GM19463 (cell line): ENCODE results near the gene LCP1.
"Not testable (repeated sequence)": the region's sequence is repeated elsewhere in the genome, so short reads cannot be mapped to it uniquely, and the experiment has no call there.

ENCODE experiments used
- ATAC-seq: cut with Tn5 transposase; IDR thresholded peaks from one replicate; pipeline ENCODE4 v1.9.1; 2021; ENCODE audit warnings: mild to moderate bottlenecking, moderate library complexity; ENCODE audit not compliant: unreplicated experiment

LCP1 gene, protein sequence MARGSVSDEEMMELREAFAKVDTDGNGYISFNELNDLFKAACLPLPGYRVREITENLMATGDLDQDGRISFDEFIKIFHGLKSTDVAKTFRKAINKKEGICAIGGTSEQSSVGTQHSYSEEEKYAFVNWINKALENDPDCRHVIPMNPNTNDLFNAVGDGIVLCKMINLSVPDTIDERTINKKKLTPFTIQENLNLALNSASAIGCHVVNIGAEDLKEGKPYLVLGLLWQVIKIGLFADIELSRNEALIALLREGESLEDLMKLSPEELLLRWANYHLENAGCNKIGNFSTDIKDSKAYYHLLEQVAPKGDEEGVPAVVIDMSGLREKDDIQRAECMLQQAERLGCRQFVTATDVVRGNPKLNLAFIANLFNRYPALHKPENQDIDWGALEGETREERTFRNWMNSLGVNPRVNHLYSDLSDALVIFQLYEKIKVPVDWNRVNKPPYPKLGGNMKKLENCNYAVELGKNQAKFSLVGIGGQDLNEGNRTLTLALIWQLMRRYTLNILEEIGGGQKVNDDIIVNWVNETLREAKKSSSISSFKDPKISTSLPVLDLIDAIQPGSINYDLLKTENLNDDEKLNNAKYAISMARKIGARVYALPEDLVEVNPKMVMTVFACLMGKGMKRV

DNA sequence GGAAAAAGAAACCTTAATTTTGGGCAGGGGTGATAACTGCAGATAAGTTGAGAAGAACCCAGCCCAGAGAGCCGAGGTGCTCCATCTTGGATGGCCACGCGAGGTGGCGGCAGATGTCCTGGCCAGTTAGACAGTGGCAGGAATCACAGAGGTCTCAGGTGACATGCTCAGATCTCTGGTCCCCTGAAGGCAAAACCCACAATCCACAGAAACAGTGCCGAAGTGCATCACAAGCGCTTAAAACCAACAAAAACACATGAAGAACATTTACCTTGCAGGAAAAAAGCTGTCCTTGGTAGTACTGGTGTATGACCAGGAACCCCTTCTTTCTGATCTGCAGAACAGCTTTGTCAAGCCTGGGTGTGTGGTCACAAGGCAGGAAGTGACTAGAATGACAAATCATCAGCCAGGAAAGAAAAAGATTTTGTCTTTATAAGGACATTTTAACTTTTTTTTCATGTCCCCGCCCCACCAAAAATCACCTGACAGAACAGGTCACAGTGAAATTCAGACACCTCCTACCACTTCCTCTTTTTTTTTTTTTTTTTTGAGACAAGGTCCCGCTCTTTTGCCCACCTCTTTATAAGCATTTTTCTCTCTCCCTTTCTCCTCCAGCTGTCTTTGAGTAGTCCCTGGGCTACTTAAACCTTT is at the start of gene LCP1:
LCP1 (minus strand) TSS at position 338 of the 651 bp plus-strand sequence. CDS start 22,515 bp downstream, outside the sequence.
- peak; percentile 56 for ATAC-seq

DNA sequence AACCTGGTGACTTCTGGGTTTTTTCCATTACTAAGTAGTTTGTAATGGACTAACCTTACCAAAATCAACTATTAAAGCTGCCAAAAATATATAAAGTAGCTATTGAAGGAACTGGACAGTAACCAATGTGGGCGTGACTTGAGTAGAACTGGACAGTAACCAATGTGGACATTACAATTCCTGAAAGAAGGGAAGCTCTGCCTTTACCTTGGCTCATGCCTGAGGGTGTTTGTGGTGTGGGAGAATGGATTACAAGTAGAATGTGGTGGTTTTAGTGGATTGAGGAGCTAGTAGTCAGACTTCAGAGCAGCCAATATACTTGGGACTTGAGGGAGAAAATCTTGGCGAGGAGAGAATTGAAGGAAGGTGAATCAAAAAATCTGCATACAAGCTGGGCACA is 47.3 kb upstream of the LCP1 start:
- no peak for ATAC-seq

DNA sequence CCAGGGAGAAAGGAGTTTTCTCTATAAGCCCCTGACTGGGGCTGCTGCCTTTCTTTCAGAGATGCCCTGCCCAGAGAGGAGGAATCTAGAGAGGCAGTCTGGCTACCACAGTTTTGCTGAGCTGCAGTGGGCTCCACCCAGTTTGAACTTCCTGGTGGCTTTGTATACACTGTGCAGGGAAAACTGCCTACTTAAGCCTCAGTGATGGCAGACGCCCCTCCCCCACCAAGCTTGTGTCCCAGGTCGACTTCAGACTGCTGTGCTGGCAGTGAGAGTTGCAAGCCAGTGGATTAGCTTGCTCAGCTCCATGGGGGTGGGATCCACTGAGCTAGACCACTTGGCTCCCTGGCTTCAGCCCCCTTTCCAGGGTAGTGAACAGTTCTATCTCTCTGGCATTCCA is 38.3 kb upstream of the LCP1 start:
- not testable (repeated sequence) for ATAC-seq

DNA sequence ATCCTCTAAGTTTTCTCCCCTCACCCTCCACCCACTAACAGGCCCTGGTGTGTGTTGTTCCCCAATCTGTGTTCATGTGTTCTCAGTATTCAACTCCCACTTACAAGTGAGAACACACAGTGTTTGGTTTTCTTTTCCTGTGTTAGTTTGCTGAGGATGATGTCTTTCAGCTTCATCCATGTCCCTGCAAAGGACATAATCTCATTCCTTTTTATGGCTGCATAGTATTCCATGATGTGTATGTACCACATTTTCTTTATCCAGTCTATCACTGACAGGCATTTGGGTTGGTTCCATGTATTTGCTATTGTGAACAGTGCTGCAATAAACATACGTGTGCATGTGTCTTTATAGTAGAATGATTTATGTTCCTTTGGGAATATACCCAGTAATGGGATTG is 32.8 kb upstream of the LCP1 start:
- ATAC-seq, result not testable (repeated sequence)

DNA sequence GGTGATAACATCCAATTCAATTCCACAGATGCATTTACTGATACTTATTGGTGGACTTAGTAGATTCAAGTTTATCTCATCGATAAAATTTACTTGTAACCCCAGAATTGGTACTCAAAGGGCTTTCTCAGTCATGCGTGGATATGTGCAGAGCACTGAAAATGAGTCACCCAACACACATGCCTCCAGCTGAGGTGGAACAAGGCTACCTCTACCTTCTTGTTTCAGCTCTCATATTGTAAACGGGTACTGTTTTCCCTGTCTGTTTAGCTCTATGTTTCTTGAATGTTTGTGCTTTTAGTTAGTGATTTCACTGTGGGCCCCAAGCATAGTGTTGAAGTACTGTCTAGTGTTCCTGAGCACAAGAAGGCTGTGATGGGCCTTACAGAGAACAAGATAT is 31.3 kb upstream of the LCP1 start:
- no peak for ATAC-seq

DNA sequence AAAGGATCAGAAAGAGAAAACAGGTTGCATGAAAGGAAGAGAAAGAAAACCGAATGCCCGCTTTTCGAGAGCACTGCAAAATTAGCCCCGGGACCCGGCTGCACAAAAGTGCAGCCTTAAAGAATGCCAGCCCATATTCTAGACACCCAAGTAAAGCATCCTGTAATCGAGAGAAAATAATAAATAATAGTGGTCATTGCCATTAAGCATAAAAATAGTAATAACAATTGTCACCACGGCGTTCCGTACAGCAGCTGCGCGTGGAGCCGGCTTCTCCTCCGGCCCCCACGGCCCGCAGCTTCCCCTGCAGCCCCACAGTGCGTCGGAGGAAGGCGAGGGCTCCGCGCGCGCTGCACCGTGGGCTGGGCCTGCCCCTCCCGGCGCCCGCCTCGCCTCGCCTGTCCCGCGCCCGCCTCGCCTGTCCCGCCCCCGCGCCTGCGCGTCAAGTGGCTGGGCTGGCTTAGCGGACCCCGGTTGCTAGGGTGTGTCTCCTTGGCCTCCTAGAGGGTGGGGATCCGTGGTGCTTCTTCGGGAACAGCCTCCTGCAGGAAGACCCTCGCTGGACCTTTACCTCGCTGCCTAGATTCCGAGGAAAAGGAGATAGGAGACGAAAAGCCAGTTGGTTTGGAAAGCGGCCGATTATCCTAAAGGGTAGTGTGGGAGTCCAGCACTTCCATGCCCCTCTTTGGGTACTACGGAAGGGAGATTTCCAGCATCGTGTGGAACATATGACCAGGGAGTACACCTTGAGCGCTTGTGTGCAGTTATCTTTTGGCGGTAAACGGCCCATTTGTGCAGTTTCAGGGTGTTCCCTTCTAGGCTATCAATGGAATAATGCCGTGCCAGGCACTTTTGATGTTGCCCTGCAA is 29.7 kb upstream of the LCP1 start, which contains the start of gene LRRC63:
LRRC63 (plus strand) TSS at position 446 of the 869 bp plus-strand sequence. CDS start 1,107 bp downstream, outside the sequence.
- peak; percentile 98 for ATAC-seq

DNA sequence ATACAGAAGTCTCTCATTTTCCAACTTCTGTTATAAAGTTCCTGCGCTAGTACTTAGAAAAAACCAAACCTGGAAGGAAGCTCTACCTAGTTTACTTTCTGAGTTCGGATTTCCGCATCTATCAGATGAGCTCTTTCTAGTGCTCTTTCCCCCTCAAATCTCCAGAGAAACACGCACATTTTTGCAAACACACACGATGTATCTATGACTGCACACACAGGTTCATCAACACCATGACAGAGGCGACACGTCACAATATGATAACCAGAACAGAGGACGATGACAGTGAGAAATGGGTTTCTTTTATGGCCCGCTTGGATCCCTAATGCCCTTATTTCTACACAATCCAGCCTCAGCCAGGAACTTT is 29.1 kb upstream of the LCP1 start:
- ATAC-seq, result peak; percentile 29

DNA sequence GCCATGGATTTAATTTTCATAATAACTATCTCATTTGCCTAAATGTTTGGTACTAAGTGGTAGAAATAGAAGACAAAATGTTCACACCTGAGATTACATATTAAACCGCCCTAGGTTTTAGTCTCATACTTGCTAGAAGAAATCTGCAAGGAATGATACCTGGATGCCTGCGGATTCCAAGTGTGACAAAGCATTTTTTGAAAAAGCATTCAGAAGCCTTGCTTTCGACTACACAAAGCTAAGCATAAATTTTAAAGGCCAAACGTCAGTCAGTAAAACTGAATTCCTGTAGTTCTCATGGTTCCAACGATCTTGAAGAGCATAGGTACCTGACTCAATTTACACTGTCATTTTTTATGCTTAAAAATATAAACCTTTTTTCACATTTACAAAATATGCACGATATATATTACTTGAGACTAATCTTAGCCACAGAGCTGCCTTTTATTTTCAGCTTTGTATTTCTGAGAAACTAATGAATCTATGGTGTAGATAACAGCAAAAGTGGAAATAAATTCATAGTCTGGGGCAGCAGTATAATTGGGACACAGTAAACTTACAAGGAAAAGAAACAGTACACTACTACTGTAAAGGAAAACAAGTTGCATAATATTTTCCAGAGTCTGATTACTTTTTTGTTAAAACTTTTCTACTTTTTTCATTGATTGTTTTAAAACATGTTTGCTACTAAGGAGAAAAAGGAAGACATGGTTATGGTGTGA is 28.5 kb upstream of the LCP1 start:
- ATAC-seq, result no peak

DNA sequence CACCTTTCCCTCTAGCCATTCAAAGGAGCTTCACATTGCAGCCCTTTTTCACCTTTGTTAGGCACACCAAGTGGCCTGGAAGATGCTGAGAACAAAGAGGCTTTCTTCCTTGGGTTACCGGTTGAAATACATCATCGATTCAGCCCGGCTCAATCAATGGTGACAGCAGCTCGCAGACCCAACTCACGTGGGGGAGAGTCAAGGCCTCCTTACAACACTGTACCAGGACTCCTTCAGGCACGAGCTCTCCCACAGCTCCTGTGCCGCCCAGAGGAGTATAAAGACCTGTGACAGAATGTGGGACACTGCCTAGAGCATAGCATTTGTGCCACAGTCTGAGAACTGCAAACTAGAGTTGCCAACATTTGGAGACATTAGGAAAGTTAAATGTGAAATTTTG is 25.9 kb upstream of the LCP1 start:
- no peak for ATAC-seq

DNA sequence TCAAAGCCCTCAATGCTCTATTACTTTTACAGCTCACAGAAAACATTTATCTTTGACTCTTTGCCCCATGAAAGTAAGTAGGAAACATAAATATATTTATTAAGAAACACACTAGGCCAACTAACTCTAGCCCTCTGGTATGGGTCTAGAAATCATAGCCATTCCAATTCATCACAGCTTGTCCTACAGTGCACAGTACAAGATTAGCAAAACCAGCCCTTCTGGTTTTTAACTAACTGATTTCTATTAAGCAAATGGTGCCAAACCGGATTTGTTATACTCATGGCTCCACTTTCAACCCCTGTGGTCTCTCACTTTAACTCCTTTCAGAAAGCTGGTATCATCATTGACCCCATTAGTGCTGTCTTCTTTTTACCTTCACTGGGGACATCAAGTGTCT is 24.2 kb upstream of the LCP1 start:
- no peak for ATAC-seq

DNA sequence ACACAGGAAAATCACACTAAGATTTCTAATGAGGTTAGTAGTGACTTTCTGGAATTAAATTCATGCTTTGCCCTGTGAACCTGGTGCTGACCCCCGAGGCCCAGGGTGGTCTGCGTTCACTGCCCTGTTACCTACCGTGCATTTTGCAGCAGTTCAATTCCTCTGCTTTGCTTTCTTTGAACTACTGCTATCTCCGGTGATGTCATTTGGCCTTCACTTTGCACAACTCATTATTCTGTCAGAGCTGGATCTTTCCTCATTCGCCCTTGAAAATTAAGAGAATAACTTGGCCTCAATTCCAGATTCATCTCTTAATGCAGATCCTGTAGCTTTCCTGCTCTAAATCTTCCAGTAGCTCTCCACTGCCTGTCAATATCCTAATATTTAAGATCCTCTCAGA is 21.0 kb upstream of the LCP1 start:
- ATAC-seq, result no peak

DNA sequence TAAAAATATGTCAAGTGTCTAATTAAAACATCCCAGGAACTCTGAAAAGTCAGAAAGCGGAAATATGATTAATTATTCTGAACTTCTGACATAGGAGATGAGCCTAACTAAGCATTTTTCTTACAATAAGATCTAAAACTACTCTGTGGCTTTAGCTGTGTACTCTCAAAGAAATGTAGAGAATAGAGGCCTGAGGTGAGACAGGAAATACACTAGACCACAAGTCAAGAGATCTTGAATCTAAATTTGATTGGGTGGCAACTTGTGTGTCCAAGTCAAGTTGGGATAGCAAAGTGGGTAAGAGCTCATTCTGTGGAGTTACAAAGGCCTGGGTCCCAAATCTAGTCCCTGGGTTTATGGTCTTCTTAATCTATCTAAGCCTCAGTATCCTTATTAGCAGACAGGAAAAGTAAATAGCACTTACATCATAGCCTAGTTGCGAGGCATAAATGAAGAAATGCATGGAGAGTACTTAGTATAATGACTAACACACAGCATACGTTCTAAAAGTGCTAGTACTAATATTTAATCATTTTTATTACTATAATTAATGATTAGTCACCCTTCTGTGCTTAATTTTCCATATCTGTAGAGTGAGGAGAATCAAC is 20.3 kb upstream of the LCP1 start:
- ATAC-seq, result no peak

DNA sequence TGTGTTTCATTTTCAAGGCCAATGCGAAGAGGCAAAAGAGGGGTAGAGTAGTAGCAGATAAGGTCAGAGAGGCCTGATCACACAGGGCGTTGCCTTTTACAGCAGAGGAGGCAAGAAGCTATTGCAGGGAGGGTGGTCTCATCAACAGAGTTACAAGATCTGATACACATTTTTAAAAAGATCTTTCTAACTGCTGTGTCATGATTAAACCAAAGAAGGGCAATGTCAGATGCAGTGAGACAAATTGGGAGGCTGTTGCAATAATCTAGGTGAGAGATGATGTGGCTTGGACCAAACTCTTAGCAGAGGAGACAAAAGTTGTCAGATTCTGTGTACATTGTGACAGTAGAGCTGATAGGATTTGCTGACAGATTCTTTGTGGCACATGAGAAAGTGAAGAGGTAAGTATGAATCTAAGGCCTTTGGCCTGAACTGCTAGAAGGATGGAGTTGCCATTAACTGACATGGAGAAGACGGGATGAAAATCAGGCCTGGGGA is 16.8 kb upstream of the LCP1 start:
- ATAC-seq, result no peak

DNA sequence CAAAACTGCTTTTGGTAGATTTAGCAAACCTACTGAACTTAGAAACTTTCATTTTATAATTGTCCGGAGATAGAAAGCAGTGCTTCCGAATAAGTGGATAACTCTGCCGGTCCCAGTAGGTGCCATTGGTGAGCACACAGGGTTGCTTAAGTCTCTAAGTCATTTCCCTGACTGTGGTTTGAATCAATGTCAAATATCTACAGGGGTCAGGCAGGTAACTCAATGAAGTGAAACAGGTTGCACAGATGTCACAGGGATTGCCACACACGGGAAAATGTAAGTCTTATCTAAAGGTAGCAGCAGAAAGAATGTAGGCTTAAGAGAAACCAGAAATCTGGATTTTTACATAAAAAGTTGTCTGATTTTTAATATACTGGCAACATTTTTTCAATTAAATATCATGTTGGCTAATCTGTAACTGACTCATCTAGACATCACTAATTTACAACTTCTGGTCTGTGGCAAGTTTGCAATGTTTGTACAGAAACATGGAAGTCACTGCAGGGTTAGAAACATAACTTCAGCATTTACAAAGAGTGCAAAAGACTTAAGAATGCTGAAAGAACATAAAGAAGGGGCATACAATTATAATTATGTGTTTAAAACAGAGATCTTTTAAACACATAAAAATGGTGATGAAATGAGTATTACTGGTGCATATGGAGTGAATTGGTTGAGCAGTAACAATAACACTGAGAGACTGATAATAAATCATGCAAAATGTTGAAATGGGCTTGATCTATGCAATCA is 15.5 kb upstream of the LCP1 start:
- no peak for ATAC-seq

DNA sequence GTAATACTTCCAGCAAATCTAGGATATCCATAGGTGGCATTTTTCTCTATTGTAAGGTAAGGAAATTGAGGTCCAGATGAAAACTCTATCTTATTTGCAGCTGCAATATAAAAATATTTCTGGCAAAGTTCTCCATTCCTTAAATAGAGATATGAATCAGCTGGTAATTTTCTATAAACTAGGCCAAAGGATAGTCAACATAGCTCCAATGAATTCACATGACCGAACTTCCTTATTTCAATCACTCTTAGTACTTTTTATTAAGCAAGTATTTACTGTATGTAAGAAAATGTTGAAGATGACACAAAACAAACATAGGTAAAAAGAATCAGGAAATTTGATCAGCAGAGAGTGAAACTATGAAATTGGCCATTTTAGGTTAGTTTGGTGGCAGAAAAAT is 13.0 kb upstream of the LCP1 start:
- ATAC-seq, result no peak

DNA sequence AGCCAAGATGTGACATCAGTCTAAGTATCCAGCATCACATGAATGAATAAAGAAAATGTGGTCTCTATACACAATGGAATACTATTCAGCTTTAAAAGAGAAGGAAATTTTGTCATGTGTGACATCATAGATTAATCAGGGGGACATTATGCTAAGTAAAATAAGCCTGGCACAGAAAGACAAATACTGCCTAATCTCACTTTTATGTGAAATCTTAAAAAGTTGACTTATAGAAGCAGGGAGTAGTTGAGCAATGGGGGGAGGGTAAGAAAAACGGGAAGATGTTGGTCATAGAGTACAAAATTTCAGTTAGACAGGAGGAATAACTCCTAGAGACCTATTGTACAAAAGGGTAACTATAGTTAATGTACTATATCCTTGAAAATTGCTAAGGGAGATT is 10.4 kb upstream of the LCP1 start:
- no peak for ATAC-seq

DNA sequence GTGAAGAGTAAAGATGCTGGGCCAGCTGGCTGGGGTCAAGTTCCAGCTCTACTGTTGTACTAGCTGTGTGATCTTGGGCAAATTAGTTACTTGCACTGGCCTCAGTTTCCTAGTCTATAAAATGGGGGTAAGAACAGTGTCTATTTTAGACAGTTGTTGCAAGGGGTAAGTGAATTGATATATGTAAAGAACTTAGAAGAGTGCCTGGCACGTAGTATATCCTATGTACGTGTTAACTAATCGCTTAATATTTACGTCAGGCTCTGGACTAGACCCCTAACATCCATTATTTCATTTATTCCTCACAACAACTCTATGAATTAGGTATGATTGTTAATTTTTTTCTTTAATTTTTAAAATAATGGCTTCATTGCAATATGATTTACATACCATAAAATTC is 3.7 kb upstream of the LCP1 start:
- ATAC-seq, result no peak

DNA sequence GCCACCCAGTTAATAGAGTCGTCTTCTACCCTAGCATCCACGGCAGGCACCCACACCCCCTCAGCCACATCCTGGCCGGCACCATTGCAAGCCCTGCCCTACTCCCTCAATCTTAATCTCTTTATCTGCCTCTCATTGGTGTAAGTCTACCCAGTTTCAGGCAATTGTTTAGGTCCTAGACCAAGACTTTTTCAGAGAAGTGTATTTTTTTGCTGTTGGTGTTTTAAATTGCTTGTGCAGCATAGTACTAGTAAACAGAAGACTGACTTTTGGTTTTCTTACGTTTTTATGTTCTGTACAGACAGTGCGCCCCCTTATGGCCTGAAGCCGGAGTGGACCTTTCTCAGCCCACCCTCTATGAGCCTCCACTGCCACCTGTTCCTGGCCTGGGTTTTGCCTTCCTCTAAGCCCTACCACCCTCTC is 2.3 kb upstream of the LCP1 start:
- ATAC-seq, result peak; percentile 44
